NCI-H187 (cell line): ENCODE results near the gene TMEM30B.

ENCODE experiments used
- DNase-seq, 2 experiments: peaks; one replicate each; lab custom pipeline; 2025; lab: John Stamatoyannopoulos, UW

The TMEM30B gene

GRCh38 chr14:61298824-61299223, 17.7 kb upstream of the TMEM30B start:
- DNase-seq, result no peak

GRCh38 chr14:61297581-61297980, 16.4 kb upstream of the TMEM30B start:
- DNase-seq, result no peak

GRCh38 chr14:61296719-61297502, 15.8 kb upstream of the TMEM30B start:
- DNase-seq, result no peak

GRCh38 chr14:61296151-61296550, 15.0 kb upstream of the TMEM30B start:
- no peak for DNase-seq

- DNase-seq, result no peak
Measured at GRCh38 chr14:61290701-61291100, 9.6 kb upstream of the TMEM30B start.

- DNase-seq, result no peak
Measured at GRCh38 chr14:61288720-61289119, 7.6 kb upstream of the TMEM30B start.

- DNase-seq, result no peak
Measured at GRCh38 chr14:61288228-61288627, 7.1 kb upstream of the TMEM30B start.

GRCh38 chr14:61287196-61287595, 6.1 kb upstream of the TMEM30B start:
- no peak for DNase-seq

- no peak for DNase-seq
Measured at GRCh38 chr14:61285364-61285763, 4.2 kb upstream of the TMEM30B start.

- DNase-seq, result peak in 1 of 2 experiments; percentile 18
Measured at GRCh38 chr14:61284001-61284400, 2.9 kb upstream of the TMEM30B start.

- no peak for DNase-seq
Measured at GRCh38 chr14:61282746-61283145, 1.6 kb upstream of the TMEM30B start.

- no peak for DNase-seq
Measured at GRCh38 chr14:61281948-61282275, 774 bp upstream of the TMEM30B start.

GRCh38 chr14:61280526-61281185, 482 bp downstream of the TMEM30B start:
- peak; percentile 50 to 74 for DNase-seq

GRCh38 chr14:61280092-61280525, 1.0 kb downstream of the TMEM30B start:
- peak in 1 of 2 experiments; percentile 60 for DNase-seq

- no peak for DNase-seq
Measured at GRCh38 chr14:61279082-61279481, 2.1 kb downstream of the TMEM30B start.

GRCh38 chr14:61277784-61278183, 3.4 kb downstream of the TMEM30B start:
- DNase-seq, result no peak

- no peak for DNase-seq
Measured at GRCh38 chr14:61277232-61277631, 3.9 kb downstream of the TMEM30B start.

GRCh38 chr14:61271552-61271951, 9.6 kb downstream of the TMEM30B start:
- DNase-seq, result no peak

GRCh38 chr14:61270714-61271113, 10.4 kb downstream of the TMEM30B start:
- DNase-seq, result no peak

GRCh38 chr14:61269321-61270083, 11.6 kb downstream of the TMEM30B start:
- peak; percentile 78 to 89 for DNase-seq

- DNase-seq, result no peak
Measured at GRCh38 chr14:61268812-61269211, 12.3 kb downstream of the TMEM30B start.

- no peak for DNase-seq
Measured at GRCh38 chr14:61266891-61267740, 14.0 kb downstream of the TMEM30B start.
